HG03175 (cell line): Measurements from ENCODE around the gene C1orf167.

Experiments
- ATAC-seq: cut with Tn5 transposase; IDR thresholded peaks from one replicate; pipeline ENCODE4 v1.9.1; 2021; ENCODE audit warnings: mild to moderate bottlenecking, moderate library complexity; ENCODE audit not compliant: unreplicated experiment

C1orf167 gene

DNA sequence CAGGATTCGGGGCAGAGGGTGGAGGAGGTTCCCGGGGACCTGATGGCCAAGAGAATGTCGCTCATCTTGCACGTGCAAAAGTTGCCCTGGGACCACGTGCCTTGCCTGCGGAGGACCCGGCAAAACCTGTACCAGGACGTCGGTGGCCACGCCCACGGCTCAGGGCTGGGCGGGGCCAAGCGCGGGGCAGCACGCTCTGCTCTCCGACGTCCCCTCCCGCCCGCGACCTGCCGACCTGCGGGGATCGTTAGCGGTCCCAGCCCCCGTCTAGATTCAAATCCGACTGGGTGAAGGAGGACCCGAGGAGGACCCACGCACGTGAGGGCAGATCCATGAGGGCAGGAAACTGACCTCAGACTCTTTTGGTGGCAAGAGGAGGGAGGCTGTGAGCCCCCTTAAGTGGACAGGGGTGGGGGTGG is at the start of gene C1orf167:
C1orf167 (plus strand) TSS at position 206 of the 419 bp plus-strand sequence. CDS start 2,208 bp downstream, outside the sequence.
- ATAC-seq = no peak

DNA sequence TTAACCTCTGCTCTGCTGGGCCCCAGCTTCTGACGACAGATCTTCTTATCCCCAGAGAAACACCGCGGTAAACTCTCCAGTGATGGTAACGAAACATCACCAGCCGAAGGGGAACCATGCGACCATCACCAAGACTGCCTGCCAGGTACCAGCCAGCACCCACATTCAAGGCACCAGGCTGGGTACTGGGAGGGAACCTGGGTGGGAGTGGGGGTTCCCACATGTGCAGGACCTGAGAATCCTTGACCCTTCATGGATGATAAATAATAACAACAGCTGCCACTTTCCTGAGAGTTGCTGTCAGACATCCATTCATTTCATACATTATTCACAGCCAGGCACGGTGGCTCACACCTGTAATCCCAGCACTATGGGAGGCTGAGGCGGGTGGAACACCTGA is 49.7 kb upstream of the C1orf167 start:
- ATAC-seq = no peak

DNA sequence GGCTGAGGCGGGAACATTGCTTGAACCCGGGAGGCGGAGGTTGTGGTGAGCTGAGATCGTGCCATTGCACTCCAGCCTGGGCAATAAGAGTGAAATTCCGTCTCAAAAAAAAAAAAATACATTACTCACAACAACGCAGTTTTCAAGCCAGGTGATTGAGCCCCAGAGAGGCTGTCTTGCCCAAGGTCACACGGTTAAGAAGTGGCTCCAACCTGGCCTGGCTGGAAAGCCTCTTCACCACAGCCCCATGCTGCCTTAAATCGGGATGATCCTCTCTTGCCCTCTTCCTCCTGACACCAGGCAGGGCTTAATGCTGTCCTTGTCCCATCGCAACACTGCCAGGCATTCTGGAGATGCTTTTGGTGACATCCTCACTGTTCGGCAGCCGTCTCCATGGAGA is 48.9 kb upstream of the C1orf167 start:
- no peak for ATAC-seq

- no peak for ATAC-seq
Measured at GRCh38 chr1:11714831-11715575, 47.0 kb upstream of the C1orf167 start.

DNA sequence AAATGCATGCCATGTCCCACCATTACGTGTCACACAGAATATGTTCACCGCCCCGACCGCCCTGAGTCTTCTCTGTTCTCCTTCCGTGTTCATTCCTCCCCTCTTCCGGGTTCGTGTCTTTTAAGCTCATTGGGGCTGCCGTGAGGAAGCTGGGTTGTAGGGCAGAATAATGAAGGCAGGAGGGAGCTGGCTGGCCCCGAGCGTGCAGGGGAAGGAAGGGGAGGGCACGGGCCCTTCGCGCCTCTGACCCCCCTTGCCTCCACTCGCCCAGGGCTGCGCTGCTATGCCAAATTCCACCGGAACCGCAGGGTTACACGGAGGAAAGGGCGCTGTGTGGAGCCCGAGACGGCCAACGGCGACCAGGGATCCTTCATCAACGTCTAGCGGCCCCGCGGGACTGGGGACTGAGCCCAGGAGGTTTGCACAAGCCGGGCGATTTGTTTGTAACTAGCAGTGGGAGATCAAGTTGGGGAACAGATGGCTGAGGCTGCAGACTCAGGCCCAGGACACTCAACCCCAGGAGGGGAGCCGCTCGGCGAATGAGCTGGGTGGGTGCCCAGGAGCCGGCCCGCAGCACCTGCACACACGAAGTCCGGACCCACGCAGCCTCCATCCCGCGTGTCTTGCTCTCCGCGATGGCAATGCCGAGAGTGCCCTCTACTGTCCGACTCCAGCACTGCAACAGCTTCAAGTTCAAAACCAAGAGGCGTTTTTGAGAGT is 42.5 kb upstream of the C1orf167 start:
- ATAC-seq = peak; percentile 58

- ATAC-seq = no peak
Measured at GRCh38 chr1:11720033-11720376, 42.0 kb upstream of the C1orf167 start.

- no peak for ATAC-seq
Measured at GRCh38 chr1:11720525-11720924, 41.5 kb upstream of the C1orf167 start.

DNA sequence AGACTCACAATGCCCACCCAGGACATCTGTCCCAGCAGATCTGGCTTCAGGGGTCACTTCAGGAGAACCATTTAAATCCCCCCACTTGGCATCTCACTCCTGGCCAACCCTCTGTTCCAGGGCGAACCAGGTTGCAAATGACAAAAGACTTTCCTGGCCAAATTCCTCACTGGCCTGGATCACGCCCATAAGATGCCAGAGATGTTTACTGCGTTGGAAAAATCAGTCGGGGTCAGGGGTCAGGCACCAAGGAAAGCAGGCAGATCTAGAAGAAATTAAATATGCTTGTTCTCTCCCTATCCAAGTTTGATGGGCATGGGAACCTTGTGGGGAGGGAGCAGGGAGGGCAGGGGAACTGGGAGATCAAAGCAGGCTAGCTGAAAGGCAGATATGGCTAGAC is 40.7 kb upstream of the C1orf167 start:
- ATAC-seq = no peak

- no peak for ATAC-seq
Measured at GRCh38 chr1:11722538-11722937, 39.5 kb upstream of the C1orf167 start.

DNA sequence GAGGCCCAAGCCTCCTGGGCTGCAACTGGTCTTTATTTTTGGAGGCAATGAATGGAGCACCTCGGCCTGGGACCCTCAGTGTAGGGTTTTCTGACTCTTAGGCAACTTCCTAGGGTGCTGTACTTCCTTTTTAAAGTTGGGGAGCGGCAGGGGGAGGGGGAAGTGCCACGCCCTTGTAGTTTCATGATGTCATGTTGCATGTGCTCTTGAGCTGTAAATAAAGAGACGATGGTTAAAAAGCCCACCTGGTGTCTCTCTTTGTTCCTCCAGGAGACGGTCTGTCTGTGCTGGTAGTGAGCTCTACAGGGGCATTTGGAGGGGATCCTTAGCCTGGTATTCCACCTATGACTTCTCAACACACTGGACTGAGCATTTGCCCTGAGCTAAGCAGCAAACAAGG is 36.4 kb upstream of the C1orf167 start:
- no peak for ATAC-seq

GRCh38 chr1:11727119-11727518 is 34.9 kb upstream of the C1orf167 start:
- ATAC-seq = no peak

- ATAC-seq = no peak
Measured at GRCh38 chr1:11728126-11728806, 33.7 kb upstream of the C1orf167 start.

DNA sequence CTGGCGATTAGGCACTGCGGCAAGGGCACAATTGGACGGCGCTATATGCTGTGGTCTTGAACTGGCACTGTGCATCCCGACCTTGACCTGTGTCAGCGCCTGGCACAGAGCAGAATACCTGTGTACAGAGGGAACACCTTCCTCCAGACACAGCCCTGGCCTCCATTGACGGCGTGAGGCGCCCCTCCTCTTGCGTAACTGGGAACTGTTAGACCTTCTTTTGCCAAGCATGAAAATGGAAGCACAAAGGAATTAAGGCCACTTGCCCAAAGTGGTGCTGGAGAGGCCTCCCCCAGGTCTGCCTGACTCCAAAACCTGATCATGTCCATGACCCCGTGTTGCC is 32.9 kb upstream of the C1orf167 start:
- no peak for ATAC-seq

DNA sequence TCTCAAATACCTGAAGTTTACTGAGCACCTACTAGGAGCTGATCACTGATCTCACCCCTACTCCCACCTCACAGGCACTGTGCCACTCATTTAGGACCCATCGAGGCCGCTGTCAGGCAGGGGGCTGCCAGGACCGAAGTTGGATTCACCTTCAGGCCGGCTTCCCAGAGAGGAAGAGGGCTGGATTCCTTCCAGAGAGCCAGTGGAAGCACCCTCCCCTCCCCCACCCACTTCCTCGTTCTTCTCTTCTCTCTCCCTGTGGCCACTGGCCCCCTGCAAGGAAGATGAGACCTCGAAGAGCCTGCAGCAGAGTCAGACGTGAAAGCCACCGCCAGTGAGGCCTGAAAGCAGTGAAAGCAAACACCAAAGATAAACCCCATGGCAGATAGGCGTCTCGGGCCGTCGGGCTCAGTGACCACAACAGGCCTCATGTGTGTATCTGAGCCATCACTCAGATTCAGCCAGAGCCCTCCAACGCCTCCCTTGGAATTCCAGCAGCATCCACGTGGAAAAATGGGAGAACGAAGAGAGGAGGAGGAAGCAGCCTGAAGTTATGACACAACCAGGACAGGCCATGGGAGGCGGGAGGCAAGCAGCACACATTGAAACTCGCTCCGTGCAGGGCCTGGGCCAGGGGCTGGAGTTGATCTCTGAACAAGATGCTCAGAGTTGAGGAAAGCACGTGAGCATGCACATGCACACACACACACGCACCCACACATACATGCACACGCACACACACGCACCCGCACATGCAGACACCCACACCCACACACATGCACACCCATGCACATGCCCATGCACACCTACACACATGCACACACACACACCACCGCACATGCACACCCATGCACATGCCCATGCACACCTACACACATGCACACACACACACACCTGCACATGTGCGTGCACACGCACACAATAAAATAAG is 32.2 kb upstream of the C1orf167 start:
- no peak for ATAC-seq

GRCh38 chr1:11730429-11730891 is 31.5 kb upstream of the C1orf167 start:
- ATAC-seq = peak; percentile 64

GRCh38 chr1:11731691-11732283 is 30.2 kb upstream of the C1orf167 start:
- ATAC-seq = no peak

- ATAC-seq = no peak
Measured at GRCh38 chr1:11733306-11733705, 28.7 kb upstream of the C1orf167 start.

- peak; percentile 13 for ATAC-seq
Measured at GRCh38 chr1:11735531-11735853, 26.5 kb upstream of the C1orf167 start.

DNA sequence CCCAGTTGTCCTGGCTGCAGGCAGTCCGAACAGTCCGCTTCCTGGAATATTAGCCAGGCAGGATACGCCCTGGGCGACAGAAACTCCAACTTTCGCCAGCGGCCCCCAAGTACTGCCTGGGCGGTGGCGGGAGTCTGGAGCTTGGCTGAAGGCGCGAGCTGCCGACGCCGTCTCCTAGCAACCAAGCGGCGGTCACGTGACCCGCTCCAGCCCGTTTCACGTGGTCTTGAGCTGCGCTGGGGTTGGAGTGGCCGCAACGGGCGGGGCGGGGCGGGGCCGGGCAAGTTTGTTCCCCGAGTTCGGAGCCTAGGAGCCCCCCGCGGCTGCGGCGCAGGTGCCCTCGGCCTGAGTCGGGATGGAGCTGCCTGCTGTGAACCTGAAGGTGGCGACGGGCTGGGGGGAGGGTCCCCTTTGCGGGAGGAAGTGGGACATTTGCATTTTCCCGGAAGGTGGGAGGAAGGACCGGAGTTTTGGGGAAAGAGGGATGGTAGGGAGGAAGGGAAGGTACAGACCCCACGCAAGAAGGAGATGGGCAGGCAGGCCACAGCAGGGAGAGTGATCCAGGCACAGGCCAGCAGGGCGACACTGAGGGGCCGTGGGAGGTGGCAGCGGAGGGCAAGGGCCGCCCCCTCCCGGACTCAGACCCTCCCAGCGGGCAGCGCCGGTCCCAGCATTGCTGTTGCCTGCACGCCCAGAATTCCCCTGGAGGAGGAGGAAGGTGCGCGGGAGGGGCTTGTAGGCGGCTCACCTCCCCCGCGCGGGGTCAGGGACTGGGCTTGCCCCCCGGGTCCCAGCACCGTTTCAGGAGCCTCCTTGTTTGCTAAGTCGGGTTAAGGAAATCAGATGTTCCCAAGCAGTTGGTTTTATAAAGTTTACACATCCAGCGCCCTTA is 25.9 kb upstream of the C1orf167 start, which contains the start of gene AGTRAP:
AGTRAP (plus strand) TSS at position 283 of the 892 bp plus-strand sequence; CDS start at position 356, 73 bp downstream.
- ATAC-seq = peak; percentile 74
